ENCODE data around the gene CFAP100.

Gene CFAP100

GRCh38 chr3:126402666-126403302, 8.1 kb downstream of the CFAP100 start:
- DNase-seq (ENCODE audit: low spot score) = no peak

GRCh38 chr3:126406389-126407296, 11.9 kb downstream of the CFAP100 start:
- DNase-seq (ENCODE audit: low spot score) = no peak

- no peak for DNase-seq (ENCODE audit: low spot score)
Observed at GRCh38 chr3:126407412-126408044, 12.8 kb downstream of the CFAP100 start.

GRCh38 chr3:126408099-126408498, 13.4 kb downstream of the CFAP100 start:
- no peak for DNase-seq (ENCODE audit: low spot score)

GRCh38 chr3:126412841-126413692, 18.4 kb downstream of the CFAP100 start:
- DNase-seq (ENCODE audit: low spot score) = no peak

- no peak for DNase-seq (ENCODE audit: low spot score)
Observed at GRCh38 chr3:126413693-126414080, 19.0 kb downstream of the CFAP100 start.

- no peak for DNase-seq (ENCODE audit: low spot score)
Observed at GRCh38 chr3:126414406-126414805, 19.7 kb downstream of the CFAP100 start.

GRCh38 chr3:126414961-126415660, 20.4 kb downstream of the CFAP100 start:
- DNase-seq (ENCODE audit: low spot score) = no peak

- DNase-seq (ENCODE audit: low spot score) = no peak
Observed at GRCh38 chr3:126415661-126416591, 21.2 kb downstream of the CFAP100 start.

- DNase-seq (ENCODE audit: low spot score) = no peak
Observed at GRCh38 chr3:126416943-126417342, 22.2 kb downstream of the CFAP100 start.

GRCh38 chr3:126417515-126417914, 22.8 kb downstream of the CFAP100 start:
- no peak for DNase-seq (ENCODE audit: low spot score)

GRCh38 chr3:126417981-126418530, 23.3 kb downstream of the CFAP100 start:
- no peak for DNase-seq (ENCODE audit: low spot score)

GRCh38 chr3:126418661-126419131, 24.0 kb downstream of the CFAP100 start:
- DNase-seq (ENCODE audit: low spot score) = no peak

GRCh38 chr3:126419151-126419703, 24.5 kb downstream of the CFAP100 start:
- DNase-seq (ENCODE audit: low spot score) = no peak

- DNase-seq (ENCODE audit: low spot score) = no peak
Observed at GRCh38 chr3:126419886-126420786, 25.4 kb downstream of the CFAP100 start.

GRCh38 chr3:126421573-126422119, 26.9 kb downstream of the CFAP100 start:
- DNase-seq (ENCODE audit: low spot score) = no peak

GRCh38 chr3:126422121-126422520, 27.4 kb downstream of the CFAP100 start:
- no peak for DNase-seq (ENCODE audit: low spot score)

- DNase-seq (ENCODE audit: low spot score) = no peak
Observed at GRCh38 chr3:126422571-126423091, 27.9 kb downstream of the CFAP100 start.
